Esophagus (tissue), 2 donors: ENCODE results near the gene TRIM69. TPM values are rescaled to one million over a fixed set of nuclear protein-coding genes. Genes with fewer than 3 reads are reported as not detected.

Experiments used
- H3K27ac ChIP-seq, 2 donors: one replicate each; pipeline ENCODE4 v1.5.1; 2013; ENCODE audit warnings: low read depth in 2 of 2, mild to moderate bottlenecking in 2 of 2, inconsistent platforms in 1 of 2, low read length in 1 of 2, moderate library complexity in 1 of 2
- H3K27me3 ChIP-seq, 2 donors: one replicate each; pipeline ENCODE4 v1.6.1; 2013; ENCODE audit warnings: low read length in 2 of 2, control low read depth in 1 of 2, mild to moderate bottlenecking in 1 of 2; ENCODE audit not compliant: insufficient read depth in 2 of 2, control insufficient read depth in 1 of 2
- H3K36me3 ChIP-seq, 2 donors: one replicate each; pipeline ENCODE4 v1.6.1; 2013; ENCODE audit warnings: low read length in 1 of 2; ENCODE audit not compliant: control insufficient read depth in 2 of 2, insufficient read depth in 2 of 2
- H3K4me1 ChIP-seq, 2 donors: one replicate each; pipeline ENCODE4 v1.6.1; 2013; ENCODE audit warnings: low read length in 1 of 2; ENCODE audit not compliant: control insufficient read depth in 2 of 2, insufficient read depth in 2 of 2
- H3K4me3 ChIP-seq, 2 donors: one replicate each; pipeline ENCODE4 v1.5.1; 2013; ENCODE audit warnings: low read length in 2 of 2, mild to moderate bottlenecking in 2 of 2, low read depth in 1 of 2, moderate library complexity in 1 of 2
- H3K9me3 ChIP-seq, 2 donors: one replicate each; pipeline ENCODE4 v1.6.1; 2013; ENCODE audit warnings: mild to moderate bottlenecking in 2 of 2, low read depth in 1 of 2, low read length in 1 of 2, moderate library complexity in 1 of 2; ENCODE audit not compliant: control insufficient read depth in 2 of 2, insufficient read depth in 1 of 2
- WGBS, 2 donors: extraction: QIAGEN DNeasy Blood & Tissue Kit; methylation state at CpG; one replicate each; pipeline ENCODE4 v1.1.7; 2013; 5-methylcytosine and 5-hydroxymethylcytosine counted together
- polyA plus RNA-seq, 2 donors: library from polyadenylated mRNA; stranded (reverse); fragments of 200-250 nt; gene quantifications; one replicate each; pipeline ENCODE4 v1.2.3, GENCODE V29; 2013
- donor health status: healthy with polysubstance abuse.
- donor health status: Bipolar disorder and iron deficiency.

The TRIM69 gene
- polyA plus RNA-seq, 2 donors: 9.4 to 11.1 TPM

GRCh38 chr15:44798826-44799225 is 62.5 kb downstream of the TRIM69 start:
- Histone ChIP-seq H3K4me3 (no peak overlapping the region), H3K9me3 (no peaks in the 10 kb centered on the region), H3K4me1 (no peaks in the 10 kb centered on the region), H3K27me3 (no peaks in the 10 kb centered on the region), H3K27ac (no peak overlapping the region), H3K36me3 (no peaks in the 10 kb centered on the region)
- 17 to 18% methylated on average over 3 of the region's 3 CpGs for WGBS, 2 donors

- WGBS, 2 donors: 81 to 83% methylated on average over 5 of the region's 5 CpGs
- Histone ChIP-seq H3K27me3 (no peaks in the 10 kb centered on the region), H3K27ac (no peak overlapping the region), H3K4me3 (no peak overlapping the region), H3K36me3 (no peaks in the 10 kb centered on the region), H3K4me1 (no peaks in the 10 kb centered on the region), H3K9me3 (no peaks in the 10 kb centered on the region)
Observed at GRCh38 chr15:44801364-44801763, 65.0 kb downstream of the TRIM69 start.

GRCh38 chr15:44801797-44802196 is 65.5 kb downstream of the TRIM69 start:
- Histone ChIP-seq H3K4me1 (no peaks in the 10 kb centered on the region), H3K36me3 (no peaks in the 10 kb centered on the region), H3K9me3 (no peaks in the 10 kb centered on the region), H3K27ac (no peak overlapping the region), H3K27me3 (no peaks in the 10 kb centered on the region), H3K4me3 (no peak overlapping the region)

- Histone ChIP-seq H3K27me3 (no peaks in the 10 kb centered on the region), H3K4me1 (no peaks in the 10 kb centered on the region), H3K9me3 (no peaks in the 10 kb centered on the region), H3K4me3 (no peak overlapping the region), H3K27ac (no peak overlapping the region), H3K36me3 (no peaks in the 10 kb centered on the region)
- WGBS, 2 donors: 63 to 78% methylated on average over 1 of the region's 1 CpG
Observed at GRCh38 chr15:44802336-44802735, 66.0 kb downstream of the TRIM69 start.

- Histone ChIP-seq H3K27ac (no peak overlapping the region), H3K4me1 (no peaks in the 10 kb centered on the region), H3K9me3 (no peaks in the 10 kb centered on the region), H3K4me3 (no peak overlapping the region), H3K27me3 (no peaks in the 10 kb centered on the region), H3K36me3 (no peaks in the 10 kb centered on the region)
- 73 to 76% methylated on average over 4 of the region's 4 CpGs for WGBS, 2 donors
Observed at GRCh38 chr15:44804298-44805046, 68.1 kb downstream of the TRIM69 start.

- Histone ChIP-seq H3K27me3 (no peaks in the 10 kb centered on the region), H3K27ac (no peak overlapping the region), H3K36me3 (no peaks in the 10 kb centered on the region), H3K9me3 (no peaks in the 10 kb centered on the region), H3K4me3 (no peak overlapping the region), H3K4me1 (no peaks in the 10 kb centered on the region)
- WGBS, 2 donors: 79 to 84% methylated on average over 4 of the region's 4 CpGs
Observed at GRCh38 chr15:44808557-44808956, 72.2 kb downstream of the TRIM69 start.

- Histone ChIP-seq H3K36me3 (no peaks in the 10 kb centered on the region), H3K4me1 (no peaks in the 10 kb centered on the region), H3K27me3 (peaks cover 0 to 2% of the 10 kb centered on the region in 2 donors), H3K9me3 (no peaks in the 10 kb centered on the region), H3K27ac (no peak overlapping the region), H3K4me3 (no peak overlapping the region)
- WGBS, 2 donors: 68 to 74% methylated on average over 10 of the region's 10 CpGs
Observed at GRCh38 chr15:44810237-44810636, 73.9 kb downstream of the TRIM69 start.

GRCh38 chr15:44811337-44811736 is 75.0 kb downstream of the TRIM69 start:
- WGBS, 2 donors: 31 to 47% methylated on average over 3 of the region's 3 CpGs
- Histone ChIP-seq H3K27ac (no peak overlapping the region), H3K4me1 (no peaks in the 10 kb centered on the region), H3K27me3 (peaks cover 0 to 2% of the 10 kb centered on the region in 2 donors), H3K4me3 (no peak overlapping the region), H3K36me3 (no peaks in the 10 kb centered on the region), H3K9me3 (no peaks in the 10 kb centered on the region)

GRCh38 chr15:44812029-44812517 is 75.7 kb downstream of the TRIM69 start:
- Histone ChIP-seq H3K4me3 (no peak overlapping the region), H3K9me3 (no peaks in the 10 kb centered on the region), H3K27me3 (peaks cover 0 to 2% of the 10 kb centered on the region in 2 donors), H3K4me1 (no peaks in the 10 kb centered on the region), H3K27ac (no peak overlapping the region), H3K36me3 (no peaks in the 10 kb centered on the region)
- WGBS, 2 donors: 32 to 50% methylated on average over 5 of the region's 5 CpGs

- Histone ChIP-seq H3K4me1 (no peaks in the 10 kb centered on the region), H3K27ac (no peak overlapping the region), H3K27me3 (peaks cover 0 to 2% of the 10 kb centered on the region in 2 donors), H3K9me3 (no peaks in the 10 kb centered on the region), H3K4me3 (no peak overlapping the region), H3K36me3 (no peaks in the 10 kb centered on the region)
- WGBS, 2 donors: 64 to 76% methylated on average over 3 of the region's 3 CpGs
Observed at GRCh38 chr15:44813231-44813630, 76.9 kb downstream of the TRIM69 start.
